Cardiac fibroblast (primary cell): ENCODE results near the gene ZNF28.
"Not testable (repeated sequence)": the region's sequence is repeated elsewhere in the genome, so short reads cannot be mapped to it uniquely, and the experiment has no call there.

ENCODE experiments used
- DNase-seq, 2 donors: peaks; one replicate each; pipeline versions ENCODE4 v3.0.0 to v3.0.0-alpha.2; 2010; ENCODE audit warnings: low read depth in 2 of 2
- H3K4me3 ChIP-seq, 2 donors: replicated peaks in 1 of 2; 1 replicate in 1 of 2; 2 replicates in 1 of 2; pipeline ENCODE4 v1.5.1; 2011; ENCODE audit warnings: low read depth in 2 of 2, low read length in 2 of 2, mild to moderate bottlenecking in 2 of 2, moderate library complexity in 1 of 2
- CTCF ChIP-seq: IDR thresholded peaks from one replicate; pipeline ENCODE4 v1.5.1; 2011; ENCODE audit warnings: low read depth, mild to moderate bottlenecking, low read length, inconsistent platforms

Gene ZNF28

GRCh38 chr19:52778811-52779210 lies 42.6 kb downstream of the ZNF28 start:
- TF ChIP-seq CTCF = no peak
- no peak for DNase-seq
- no peak overlapping the region for H3K4me3 ChIP-seq

GRCh38 chr19:52756447-52756846 lies 65.0 kb downstream of the ZNF28 start:
- DNase-seq, H3K4me3 ChIP-seq: not testable (repeated sequence)

DNA sequence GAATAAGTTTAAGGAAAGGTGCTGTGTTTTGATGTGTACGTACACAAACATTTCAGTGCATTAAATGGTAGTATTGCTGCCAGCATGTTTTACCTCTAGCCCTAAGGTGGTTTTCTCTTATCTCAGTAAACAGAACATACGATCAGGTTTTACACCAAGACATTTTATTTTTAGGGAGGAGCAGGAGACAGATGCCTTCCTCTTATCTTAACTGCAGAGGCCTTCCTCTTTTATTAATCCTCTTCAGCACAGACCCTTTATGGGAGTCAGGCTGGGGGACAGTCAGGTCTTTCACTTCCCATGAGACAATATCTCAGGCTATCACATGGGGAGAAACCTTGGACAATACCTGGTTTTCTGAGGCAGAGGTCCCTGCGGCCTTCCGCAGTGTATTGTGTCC lies 71.7 kb downstream of the ZNF28 start:
- DNase-seq = no peak
- TF ChIP-seq CTCF = no peak
- no peak overlapping the region for H3K4me3 ChIP-seq

DNA sequence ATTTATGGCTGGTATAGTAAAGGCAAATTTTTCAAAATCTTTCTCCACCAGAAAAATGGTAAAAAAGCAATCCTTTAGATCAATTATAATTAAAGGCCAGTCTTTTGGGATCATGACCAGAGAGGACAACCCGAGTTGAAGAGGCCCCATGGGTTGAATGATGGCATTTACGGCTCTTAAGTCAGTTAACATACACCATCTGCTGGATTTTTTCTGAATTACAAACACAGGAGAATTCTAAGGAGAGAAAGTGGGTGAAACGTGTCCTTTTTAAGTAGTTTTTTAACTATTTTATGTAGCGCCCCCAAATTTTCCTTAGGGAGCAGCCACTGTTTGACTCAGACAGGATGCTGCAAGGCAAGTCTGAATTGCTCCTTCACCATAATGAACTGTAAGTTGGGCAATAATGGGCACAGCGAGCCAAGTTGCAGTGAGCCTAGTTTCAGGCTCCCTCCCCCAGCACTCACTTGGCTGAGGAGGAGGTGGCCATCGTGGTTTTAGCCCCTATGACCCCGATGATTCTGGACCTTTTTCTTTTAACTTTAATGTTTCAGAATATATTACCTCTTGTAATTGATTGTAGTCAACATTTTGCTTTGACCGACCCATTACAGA lies 73.0 kb downstream of the ZNF28 start:
- peak; percentile 32 for TF ChIP-seq CTCF
- H3K4me3 ChIP-seq = no peak overlapping the region
- DNase-seq = peak; percentile 38 to 71
